ENCODE data around the gene C4BPA. TPM values are rescaled to one million over a fixed set of nuclear protein-coding genes. Genes with fewer than 3 reads are reported as not detected.

C4BPA gene
- total RNA-seq, 4 donors from 2014 or later: 0.67 TPM; not detected in 3

DNA sequence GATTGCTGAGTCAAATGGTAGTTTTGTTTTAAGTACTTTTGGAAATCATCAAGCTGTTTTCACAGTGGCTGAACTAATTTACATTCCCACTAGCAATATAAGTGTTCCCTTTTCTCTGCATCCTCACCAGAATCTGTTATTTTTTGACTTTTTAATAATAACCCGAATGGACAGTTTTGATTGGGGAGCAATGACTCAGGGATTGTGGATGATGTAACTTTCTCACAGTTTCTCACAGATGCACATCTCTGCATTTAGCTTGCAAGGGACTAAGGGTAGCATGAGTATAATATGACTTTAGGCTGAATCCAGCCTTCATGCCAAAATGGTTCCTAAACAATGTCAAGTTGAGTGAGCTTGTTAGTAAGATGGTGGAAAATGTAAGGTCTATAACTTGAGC is 90.2 kb downstream of the C4BPA start:
- Histone ChIP-seq H3K27me3 (no peaks in the 10 kb centered on the region), H3K4me1 (peaks cover 0 to under 1% (median 0%) of the 10 kb centered on the region in 3 donors), H3K4me3 (no peak overlapping the region), H3K27ac (no peak overlapping the region), H3K36me3 (no peaks in the 10 kb centered on the region), H3K9me3 (no peaks in the 10 kb centered on the region)
- WGBS, 2 donors: 69 to 83% methylated on average over 1 of the region's 1 CpG
- intact Hi-C loops (cut with DNase I): no loop called here
- no peak for TF ChIP-seq POLR2A (IDR thresholded peaks at IDR 0.05)
- TF ChIP-seq, protein P1, sequence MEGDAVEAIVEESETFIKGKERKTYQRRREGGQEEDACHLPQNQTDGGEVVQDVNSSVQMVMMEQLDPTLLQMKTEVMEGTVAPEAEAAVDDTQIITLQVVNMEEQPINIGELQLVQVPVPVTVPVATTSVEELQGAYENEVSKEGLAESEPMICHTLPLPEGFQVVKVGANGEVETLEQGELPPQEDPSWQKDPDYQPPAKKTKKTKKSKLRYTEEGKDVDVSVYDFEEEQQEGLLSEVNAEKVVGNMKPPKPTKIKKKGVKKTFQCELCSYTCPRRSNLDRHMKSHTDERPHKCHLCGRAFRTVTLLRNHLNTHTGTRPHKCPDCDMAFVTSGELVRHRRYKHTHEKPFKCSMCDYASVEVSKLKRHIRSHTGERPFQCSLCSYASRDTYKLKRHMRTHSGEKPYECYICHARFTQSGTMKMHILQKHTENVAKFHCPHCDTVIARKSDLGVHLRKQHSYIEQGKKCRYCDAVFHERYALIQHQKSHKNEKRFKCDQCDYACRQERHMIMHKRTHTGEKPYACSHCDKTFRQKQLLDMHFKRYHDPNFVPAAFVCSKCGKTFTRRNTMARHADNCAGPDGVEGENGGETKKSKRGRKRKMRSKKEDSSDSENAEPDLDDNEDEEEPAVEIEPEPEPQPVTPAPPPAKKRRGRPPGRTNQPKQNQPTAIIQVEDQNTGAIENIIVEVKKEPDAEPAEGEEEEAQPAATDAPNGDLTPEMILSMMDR (IDR thresholded peaks at IDR 0.05): no peak
- DNase-seq: no peak

Small RNAs within 50 kb of the gene (small RNA-seq; reads per million reads assigned to genes)
- gene AL445493.1: 0 reads per million in 4 donors

Other genes with a start within 250 kb of the C4BPA start
- 1 to 10 TPM in 1 of 4 donors, not detected in 3; 1.1 TPM for gene IL20, start 238.6 kb upstream of the C4BPA start, total RNA-seq
- not detected for gene IL24, start 206.8 kb upstream of the C4BPA start, total RNA-seq
- 1 to 10 TPM in 1 of 4 donors, under 1 TPM in 2, not detected in 1; 0.88 to 4.2 (median 1.00) TPM for gene FCMR, start 182.3 kb upstream of the C4BPA start, total RNA-seq
- 100 to 1,000 TPM in 1 of 4 donors, 1 to 10 TPM in 1, under 1 TPM in 1, not detected in 1; 0.99 to 144 (median 1.1) TPM for gene PIGR, start 157.8 kb upstream of the C4BPA start, total RNA-seq
- gene FCAMR, start 133.8 kb upstream of the C4BPA start, total RNA-seq: not detected
- 100 to 1,000 TPM in 1 of 4 donors, 10 to 100 TPM in 3; 52.8 to 173 (median 86.4) TPM for gene C1orf116, start 71.5 kb upstream of the C4BPA start, total RNA-seq
- gene YOD1, start 53.0 kb upstream of the C4BPA start, total RNA-seq: 10 to 100 TPM in 3 of 4 donors, 1 to 10 TPM in 1; 9.6 to 32.0 (median 22.9) TPM
- gene PFKFB2, start 51.0 kb upstream of the C4BPA start, total RNA-seq: 10 to 100 TPM in 3 of 4 donors, 1 to 10 TPM in 1; 9.4 to 28.7 (median 12.3) TPM
- gene C4BPB, start 15.4 kb upstream of the C4BPA start, total RNA-seq: under 1 TPM in 1 of 4 donors, not detected in 3; 0.38 TPM
- gene CD55, start 217.4 kb downstream of the C4BPA start, total RNA-seq: 100 to 1,000 TPM in 1 of 4 donors, 10 to 100 TPM in 3; 36.5 to 100 (median 72.2) TPM

Measured in esophagus squamous epithelium (tissue), 5 donors.